Measurements from ENCODE around the gene BUD23.
"Not testable (repeated sequence)": the region's sequence is repeated elsewhere in the genome, so short reads cannot be mapped to it uniquely, and the experiment has no call there.

The BUD23 gene

DNA sequence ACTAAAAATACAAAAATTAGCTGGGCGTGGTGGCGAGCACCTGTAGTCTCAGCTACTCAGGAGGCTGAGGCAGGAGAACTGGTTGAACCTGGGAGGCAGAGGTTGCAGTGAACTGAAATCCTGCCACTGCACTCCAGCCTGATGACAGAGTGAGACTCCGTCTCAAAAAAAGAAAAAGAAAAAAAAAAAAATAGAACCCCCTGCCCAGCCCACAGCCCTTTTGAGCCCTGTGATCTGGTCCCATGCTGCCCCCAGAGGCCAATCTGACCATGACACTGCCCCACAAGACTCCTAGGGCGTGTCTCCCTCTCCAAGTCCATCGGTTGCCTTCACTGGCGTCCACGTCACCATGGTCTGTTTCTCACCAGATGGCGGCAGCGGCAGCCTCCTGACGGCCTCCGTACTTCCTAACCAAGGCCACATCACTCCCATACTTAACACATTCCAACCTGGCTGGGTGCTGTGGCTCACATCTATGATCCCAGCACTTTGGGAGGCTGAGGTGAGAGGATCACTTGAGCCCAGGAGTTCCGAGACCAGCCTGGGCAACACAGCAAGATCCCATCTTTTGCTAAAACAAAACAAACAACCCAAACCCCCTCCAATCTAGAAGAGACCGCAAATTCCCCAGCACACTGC, 18.1 kb downstream of the BUD23 start:
- no peak for DNase-seq

DNA sequence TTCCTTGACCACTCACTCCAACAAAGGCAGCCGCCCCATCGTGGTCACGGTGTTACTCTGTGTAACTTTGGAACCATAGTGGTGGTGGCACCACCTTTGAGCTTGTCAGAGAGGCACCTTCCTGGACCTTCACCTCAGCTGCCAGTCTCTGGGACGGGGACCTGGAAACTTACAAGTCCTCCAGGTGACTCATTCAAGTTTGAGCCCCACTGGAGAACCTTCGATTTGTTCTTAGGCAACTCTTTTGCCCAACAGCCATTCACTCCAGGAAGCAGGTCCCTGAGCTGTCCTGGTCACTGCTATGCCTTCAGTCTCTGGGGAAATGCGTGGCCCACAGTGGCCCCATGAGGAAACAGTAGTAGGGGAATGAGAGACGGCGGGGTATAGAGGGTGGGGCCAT, 18.8 kb downstream of the BUD23 start:
- no peak for DNase-seq

DNA sequence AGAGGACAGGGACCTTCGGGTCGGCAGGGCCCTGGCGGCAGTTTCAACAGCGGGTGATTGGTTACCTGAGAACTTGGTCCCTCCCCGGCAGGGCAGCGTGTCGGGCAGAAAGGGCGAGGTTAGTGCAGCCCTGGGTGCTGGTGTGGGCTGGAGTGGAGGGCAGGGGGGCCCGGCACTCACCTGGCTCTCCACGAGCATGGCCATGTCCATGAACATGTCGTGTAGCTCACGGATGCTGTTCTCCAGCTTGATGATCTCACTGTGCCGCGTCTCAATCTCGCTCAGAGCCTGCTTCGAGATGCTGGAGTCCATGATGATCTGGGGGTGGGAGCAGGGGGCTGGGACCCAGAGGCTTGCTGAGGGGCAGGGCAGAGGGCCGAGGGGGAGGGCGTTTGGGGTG, 19.3 kb downstream of the BUD23 start:
- DNase-seq: no peak

DNA sequence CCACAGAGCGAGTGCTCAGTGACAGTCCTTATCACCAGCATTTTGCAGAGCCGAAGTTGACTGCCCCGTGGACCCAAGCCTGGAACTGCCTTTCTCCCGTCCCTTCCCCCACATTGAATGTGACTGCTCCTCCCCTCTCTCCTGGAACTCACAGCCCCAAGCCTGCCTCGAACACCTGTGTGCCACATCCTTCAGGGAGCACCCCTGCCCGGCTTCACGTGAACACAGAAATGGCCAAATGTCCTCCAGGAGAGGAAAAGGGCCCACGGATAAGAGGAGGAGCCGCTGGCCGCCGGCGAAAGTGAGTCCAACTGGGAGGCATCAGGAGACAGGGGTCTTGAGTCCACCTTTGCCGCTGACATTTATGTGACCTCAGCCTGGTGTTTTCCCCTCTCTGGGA, 19.8 kb downstream of the BUD23 start:
- no peak for DNase-seq

DNA sequence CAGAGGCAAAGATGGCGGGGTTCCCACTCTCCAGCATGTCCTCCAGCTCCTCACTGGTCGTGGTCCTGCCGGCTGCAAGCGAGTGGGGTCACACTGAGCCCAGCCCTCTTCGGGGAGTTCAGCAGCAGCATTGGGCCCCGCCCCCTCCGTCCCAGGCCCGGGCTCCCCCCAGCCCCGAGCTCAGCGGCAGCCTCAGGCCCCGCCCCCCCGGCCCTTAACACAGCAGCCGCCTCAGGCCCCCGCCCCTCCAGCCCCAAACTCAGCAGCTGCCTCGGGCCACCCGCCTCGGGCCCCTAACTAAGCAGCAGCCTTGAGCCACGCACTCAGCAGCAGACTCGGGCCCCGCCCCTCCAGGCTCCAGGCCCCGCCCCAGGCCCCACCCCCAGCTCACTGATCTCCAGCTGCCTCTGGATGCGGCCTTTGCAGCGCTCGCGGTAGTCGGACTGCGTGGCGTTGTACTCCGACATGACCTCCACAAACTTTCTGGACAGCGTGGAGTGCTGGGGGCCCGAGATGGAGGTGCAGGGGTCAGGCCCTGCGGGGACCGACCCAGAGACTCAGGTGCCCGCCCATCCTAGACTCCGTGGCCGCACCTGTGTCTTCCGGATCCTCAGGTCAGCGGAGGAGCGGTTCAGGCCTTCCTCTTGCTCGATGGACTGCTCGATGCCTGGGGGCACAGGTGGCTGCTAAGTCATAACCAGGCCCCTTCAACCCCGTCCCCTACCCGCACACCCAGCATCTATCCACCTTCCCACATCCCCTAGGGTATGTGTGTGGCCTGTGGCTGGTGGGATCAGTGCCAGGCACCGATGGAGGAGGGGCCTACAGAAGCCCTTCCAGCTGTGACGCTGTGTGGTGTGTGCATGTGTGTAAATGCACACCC, 20.6 kb downstream of the BUD23 start:
- no peak for DNase-seq

DNA sequence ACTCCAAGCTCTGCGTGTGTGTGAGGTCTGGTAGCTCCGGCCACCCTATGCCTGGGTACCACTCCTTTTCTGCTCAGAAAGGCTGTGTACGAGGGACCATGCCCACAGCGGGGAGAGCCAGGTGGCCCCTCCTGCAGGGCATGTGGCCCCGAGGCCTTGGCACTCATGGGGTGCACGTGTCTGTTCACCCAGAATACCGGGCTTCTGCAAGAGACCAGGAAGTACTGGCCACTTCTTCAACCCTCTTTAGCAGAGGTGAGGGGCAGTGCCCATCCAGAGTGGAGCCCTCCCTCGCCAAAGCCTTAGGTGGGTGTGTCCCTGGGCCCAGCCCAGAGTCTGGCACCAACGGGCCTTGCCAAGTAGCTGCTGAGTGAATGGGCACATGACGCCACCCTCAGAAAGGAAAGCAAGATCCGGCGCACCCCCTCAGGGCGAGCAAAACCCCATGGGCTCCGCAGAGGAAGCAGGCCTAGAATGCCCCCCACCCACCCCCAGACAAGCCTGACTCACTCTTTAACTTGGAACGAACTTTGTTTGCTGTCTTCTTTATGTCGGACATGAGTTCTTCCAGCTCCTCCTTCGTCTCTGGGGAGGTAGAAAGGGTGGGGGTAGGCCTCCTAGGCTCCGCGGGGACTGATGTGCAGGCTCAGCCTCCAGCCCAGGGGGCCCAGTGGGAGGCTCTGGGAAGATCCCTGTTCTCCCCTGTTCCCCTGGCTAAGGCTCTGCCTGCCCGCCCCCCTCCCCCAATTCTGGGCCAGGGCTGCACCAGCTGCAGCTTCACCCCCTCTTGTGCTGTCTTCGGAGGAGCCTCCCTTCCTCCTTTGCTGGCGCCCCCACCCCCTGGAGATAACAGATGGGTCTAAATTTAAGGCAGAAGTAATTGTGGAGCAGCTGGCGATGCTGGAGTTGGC, 21.5 kb downstream of the BUD23 start:
- DNase-seq: no peak

DNA sequence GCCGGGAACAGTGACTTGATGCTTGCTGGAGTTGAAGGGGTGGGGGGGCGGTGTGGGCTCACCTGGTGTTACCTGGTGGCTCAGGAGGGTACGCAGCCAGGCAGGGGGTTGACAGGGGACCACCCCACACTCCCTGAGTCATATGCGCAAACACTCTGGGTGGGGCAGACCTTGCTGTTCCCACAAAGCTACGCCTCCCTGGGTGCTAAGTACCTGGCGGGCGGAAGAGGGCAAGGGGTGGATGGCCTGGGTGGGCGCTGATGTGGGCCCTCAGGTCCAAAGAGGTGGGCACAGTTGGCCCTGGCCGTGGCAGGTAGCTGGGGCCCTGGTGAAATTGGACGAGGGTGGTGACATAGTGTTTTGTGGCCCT, 22.1 kb downstream of the BUD23 start:
- DNase-seq: no peak

DNA sequence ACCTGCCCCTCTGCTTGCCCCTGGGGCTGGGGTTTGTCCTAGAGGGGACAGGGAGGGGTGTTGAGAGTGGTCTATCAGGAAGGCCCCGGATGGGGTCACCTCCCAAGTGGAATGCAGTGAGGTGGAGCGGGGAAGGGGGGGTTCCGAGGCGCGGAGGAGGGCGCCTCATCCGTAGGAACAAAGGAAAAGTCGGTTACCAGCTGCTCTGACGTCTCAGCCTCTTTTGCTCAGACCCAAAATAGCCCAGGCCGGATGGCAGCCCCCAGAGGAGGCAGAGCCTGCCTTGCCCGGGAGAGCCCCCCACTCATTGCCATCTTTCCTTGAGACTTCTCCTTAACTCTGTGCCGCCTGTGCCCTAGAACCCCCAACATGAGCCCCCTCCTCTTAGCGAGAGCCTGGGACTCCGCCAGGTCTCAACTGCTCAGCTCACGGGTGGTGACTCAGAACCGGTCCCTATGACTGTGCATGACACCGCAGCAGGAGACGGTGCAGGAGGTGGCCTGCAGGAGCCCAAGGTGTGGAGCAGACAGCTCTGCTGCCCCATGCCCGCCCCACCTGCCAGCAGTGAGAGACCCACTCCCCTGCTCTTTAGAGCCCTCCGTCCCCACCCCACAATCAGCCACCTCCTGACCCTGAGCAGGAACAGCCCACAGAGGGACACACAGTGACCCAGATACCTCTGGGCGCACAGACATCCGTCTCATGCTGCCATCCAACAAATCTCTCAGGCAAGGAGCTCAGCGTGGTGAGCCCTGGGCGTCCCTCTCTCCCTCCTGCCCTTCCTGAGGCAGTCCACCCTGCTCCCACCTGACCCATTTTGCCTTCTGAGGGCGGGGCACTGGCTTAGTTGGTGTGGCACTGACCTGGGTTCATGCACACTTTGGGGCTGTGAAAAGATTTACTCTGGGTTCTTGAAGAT, 23.0 kb downstream of the BUD23 start:
- no peak for DNase-seq

DNA sequence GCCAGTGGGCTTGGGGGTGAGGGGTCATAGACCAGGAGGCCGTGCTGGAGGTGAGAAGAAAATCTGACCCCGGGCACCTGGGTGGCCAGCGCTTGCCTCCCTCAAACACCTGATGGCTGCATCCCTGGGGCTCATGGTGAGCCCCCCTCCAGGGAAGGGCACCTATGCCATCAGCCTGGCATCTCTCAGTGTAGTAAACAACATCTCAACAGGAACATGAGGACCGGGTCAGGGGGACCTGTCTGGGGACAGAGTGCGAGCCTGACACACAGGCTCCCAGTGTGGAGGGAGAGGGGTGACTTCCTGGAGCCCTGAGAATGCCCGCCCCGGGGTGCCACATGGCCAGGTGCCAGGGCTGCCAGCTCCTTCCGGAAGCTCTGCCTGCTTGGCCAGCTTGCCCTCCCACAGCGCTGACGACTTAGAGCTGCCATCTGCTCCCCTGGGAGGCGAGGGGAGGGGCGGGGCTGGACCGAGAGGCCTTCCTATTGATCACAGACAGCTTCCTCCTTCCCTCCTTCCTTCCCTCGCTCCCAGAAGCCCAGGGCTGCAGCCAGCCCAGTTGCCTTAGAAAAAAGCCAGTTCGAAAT, 23.7 kb downstream of the BUD23 start:
- DNase-seq: no peak

DNA sequence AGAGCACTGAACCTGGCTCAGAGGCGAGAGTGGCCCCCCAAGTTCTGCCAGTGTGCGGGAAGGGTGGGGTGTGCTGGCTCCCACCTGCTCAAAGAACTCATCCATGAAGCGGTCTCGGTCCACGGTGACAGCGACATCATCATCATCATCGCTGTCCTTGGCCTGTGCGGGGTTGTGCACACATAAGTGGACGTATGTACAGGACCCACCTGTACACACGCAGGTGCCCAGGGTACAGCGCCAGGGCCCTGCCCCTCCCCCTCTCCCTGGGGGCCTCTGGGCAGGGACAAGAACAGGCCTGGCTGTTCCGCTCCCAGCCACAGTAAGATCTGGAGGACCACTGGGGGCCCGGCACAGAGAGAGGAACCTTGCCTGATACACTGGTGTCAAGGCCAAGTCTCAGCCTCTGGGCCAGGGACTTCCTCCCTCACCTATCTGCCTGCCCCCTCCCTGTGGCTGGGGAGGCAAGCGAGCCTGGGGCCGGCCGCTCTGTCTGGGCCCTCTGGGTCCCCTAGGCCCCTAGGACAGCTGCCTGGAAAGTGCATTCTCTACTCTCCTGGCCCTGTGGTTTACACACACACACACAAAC, 25.7 kb downstream of the BUD23 start:
- DNase-seq: no peak

DNA sequence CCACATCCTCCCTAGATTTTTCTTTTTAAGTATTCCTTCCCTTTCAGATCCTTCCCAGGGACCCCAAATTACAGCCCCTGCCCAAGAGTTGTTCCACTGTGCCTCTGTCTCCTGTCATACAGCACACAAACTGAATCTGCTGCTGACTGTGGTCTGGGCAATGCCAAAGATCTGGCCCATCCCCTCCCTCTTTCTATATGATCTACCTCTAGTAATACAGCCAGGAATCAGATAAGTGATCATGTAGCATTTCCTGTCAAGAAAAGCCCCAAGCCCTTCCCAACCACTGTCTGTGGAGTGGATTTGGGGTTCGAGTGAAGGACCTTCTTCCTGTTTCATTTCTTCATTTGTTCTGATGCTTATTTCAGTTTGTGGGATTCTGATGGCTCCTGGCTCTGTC, 29.4 kb downstream of the BUD23 start:
- no peak for DNase-seq

DNA sequence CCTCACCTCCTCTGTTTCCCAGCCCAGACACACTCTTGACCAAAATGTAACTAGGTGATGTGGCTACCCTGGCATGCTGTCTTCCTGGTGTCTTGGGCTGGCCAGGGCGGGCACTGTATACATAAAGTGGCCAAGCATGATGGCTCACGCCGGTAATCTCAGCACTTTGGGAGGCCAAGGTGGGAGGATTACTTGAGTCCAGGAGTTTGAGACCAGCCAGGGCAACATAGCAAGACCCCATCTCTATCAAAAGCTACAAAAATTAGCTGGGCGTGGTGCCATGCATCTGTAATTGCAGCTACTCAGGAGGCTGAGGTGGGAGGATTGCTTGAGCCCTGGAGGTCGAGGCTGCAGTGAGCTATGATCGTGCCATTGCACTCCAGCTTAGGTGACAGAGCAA, 29.9 kb downstream of the BUD23 start:
- DNase-seq: not testable (repeated sequence)

DNA sequence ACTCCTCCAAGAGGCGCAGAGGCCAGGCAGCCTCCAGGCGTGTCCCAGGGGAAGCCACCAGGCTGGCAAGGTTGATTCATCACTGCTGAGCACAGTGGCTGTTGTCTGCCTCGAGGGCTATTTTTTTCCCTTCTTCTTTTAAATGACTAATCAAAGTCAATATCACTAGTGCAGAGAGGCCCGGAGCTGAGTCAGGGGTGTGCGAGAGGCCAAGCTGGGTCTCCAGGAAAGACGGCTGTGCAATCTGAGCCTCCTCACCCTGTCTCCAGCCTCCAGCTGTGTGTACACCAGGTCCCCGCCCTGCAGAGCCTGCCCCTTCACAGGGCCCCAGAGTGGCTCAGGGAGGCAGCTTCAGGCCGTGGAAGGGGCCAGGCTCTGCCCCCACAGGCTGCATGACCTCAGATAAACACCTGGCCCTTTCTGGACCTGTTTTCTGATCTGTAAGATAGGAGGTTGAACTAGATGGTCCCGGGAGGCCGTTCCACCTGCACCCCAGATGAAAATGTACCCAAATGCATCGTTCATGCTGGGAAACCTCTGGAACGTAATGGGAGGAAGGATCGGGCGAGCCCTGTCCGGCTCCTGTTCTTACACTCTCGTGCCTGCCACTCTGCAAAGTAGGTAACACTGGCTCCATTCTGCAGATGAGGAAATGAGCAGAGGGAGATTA, 32.4 kb downstream of the BUD23 start:
- DNase-seq: no peak

DNA sequence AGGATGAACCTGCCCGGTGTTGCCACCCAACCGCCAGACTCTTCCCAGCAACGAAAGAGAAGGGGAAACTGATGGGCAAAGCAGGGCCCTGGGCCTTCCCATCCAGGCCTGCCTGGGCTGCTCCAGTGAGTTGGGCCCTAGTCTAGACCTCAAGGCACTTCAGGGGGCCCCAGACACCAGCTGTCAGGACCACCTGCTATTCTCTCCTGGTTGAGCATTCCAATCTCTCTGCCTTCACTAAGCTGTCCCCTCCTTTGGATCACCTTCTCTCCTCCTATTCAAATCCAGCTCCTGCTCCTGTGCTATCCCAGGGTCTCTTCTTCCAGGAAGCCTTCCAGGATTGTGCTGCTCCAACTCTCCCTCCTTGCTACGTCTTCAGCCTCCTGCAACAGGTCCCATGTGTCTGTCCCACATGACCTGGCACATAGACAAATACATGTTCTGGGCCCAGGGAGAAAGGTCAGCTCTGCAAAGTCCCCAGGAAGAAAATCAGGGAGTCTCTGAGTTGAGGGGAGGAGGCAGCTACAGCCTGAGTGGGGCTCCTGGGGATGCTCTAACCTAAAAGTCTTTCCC, 33.0 kb downstream of the BUD23 start:
- no peak for DNase-seq

DNA sequence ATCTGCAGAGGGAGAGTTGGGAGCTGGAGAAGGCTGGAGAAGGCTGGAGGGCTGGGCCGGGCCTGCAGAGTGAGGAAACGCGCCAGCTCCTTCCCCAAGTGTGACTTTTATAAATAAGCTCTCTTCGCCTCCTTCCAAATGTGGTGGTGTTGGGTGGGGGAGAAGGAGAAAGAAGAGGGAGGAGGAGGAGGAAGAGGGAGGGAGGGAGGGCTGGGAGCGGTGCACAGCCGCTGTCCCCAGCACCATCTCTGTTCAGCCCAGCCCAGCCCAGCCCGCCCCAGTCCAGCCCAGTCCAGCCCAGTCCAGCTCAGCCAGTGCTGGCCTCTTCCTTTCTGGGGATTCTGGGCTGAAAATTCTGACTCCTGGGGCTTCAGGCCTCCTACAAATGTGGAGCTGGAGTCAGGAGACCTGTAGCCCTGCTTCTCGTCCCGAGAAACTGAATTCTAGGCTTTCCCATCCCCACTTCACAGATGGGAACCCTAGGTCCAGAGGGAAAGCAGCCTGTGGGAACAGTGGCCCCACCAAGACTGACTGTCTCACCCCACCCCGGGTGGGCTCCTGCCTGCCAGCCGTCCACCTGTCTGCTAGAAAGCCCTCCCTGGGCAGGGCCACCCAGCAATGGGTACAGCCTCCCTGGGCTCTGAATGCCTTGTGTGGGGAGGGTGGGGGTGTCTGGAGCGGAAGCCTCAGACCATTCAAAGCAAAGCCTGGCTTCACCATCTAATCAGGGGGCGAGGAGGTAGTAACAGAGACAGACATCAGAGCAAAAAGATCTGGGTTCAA, 33.8 kb downstream of the BUD23 start:
- no peak for DNase-seq

DNA sequence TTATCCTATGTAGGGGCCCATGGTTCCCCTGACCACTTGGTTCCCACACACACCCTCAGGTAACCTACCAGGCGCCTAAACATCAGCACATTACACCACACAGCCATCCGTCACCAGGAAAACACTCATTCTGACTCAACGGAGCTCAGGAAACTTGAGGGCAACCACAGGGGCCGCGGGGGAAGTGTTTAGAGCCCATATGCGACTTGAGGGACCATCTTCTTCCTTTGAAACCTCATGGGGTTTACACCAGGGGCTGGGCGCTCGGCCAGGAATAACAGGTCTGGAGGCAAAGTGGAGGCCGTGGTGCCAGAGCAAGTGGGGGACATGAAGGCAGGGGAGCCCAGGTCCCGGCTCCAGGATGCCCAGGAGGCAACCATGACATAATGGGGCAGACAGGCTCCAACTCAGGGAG, 34.6 kb downstream of the BUD23 start:
- DNase-seq: no peak

DNA sequence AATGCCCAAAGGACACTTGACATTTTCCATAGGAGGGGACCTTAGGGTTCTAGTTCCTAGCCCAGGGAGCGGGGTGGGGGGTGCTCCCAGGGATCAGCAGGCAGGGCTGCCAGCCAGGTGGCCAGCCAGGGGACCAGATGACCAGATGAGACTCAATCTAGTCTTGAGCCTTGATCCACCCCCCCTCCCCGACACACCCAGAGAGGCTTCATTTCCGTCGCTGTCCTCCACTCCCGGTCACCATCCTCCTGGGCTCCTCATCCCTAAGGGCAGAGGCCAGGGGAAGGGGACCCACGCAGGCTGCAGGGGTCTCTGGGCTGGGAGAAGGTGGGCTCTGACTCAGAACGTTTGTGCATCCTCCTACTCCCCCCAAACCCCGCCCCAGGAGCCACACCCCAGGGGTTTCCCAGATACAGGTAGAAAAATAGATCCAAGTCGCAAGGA, 35.1 kb downstream of the BUD23 start:
- DNase-seq: no peak

DNA sequence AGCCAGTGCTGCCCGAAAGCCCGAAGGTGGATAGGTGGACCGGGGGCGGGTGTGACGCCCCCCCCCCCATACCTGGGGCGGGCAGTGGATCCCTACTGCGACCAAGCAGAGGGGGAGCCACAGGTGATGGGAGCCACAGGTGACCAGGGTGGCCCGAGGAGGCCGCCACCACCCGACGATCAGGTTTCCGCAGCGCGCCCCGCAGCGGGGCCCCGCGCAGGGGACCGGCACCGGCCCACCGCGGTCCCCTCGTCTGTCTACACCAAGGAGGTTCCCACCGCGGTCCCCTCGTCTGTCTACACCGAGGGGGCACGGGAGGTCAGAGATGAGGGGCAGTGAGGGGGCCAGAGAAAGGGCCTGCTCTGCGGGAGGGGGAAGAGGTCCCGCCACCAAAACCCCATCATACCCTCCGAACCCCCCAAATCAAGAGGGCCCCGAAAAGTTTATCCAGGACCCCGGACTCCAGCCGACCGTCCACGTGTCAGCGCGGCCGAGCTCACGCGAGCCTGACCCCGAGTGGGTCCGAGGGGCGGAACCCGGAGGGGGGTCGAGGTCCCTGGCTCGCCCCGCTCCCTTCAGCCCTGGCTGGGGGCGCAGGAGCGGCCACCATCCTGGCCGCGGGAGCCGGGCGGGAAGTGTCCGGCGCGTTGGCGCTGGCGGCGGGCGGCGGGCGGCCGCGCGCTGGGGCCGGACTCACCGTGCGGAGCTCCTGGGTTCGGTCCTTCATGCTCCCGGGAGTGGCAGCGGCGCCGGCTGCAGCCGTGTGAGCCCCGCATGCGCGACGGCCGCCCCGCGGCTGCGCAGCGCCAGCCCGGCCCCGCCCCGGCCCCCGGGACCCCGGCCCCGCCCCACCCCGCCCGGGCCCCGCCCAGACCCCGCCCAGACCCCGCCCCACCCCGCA, 35.8 kb downstream of the BUD23 start, which contains the start of gene STX1A:
Gene STX1A (minus strand): TSS at position 765 of the 901 bp plus-strand sequence. CDS start 38 bp downstream, at position 727.
- DNase-seq: no peak

DNA sequence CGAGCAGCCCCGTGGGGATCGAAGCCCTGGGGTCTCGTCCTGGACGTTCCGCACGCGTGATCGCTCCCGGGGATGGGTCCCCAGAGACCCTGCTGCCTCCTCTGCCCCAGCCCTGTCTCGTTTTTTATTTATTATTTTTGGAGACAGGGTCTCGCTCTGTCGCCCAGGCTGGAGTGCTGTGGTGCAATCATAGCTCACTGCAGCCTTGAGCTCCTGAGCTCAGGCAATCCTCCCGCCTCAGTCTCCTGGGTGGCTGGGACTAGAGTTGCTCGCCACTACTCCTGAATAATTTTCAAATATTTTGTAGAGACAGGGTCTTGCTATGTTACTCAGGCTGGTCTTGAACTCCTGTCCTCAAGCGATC, 36.4 kb downstream of the BUD23 start:
- DNase-seq: no peak
